GM12891 (cell line): Measurements from ENCODE around the gene C16orf46.

ENCODE experiments used
- PAX5 ChIP-seq: IDR thresholded peaks from 2 replicates; pipeline ENCODE4 v1.6.1; 2011; ENCODE audit warnings: low read length, moderate library complexity, mild to moderate bottlenecking; ENCODE audit not compliant: insufficient read depth, severe bottlenecking
- POLR2A ChIP-seq: IDR thresholded peaks from 2 replicates; pipeline ENCODE4 v1.6.1; 2011; ENCODE audit warnings: low read depth, low read length, control low read depth
- POLR2AphosphoS5 ChIP-seq: IDR thresholded peaks from 2 replicates; pipeline ENCODE4 v1.6.1; 2011; ENCODE audit warnings: low read depth, low read length, control low read depth
- POU2F2 ChIP-seq: IDR thresholded peaks from 2 replicates; pipeline ENCODE4 v1.6.1; 2011; ENCODE audit warnings: low read depth, mild to moderate bottlenecking, control low read depth, low read length, moderate library complexity
- SPI1 ChIP-seq: IDR thresholded peaks from 2 replicates; pipeline ENCODE4 v1.6.1; 2011; ENCODE audit warnings: low read depth, low read length, control low read depth
- TAF1 ChIP-seq: IDR thresholded peaks from 2 replicates; pipeline ENCODE4 v1.6.1; 2011; ENCODE audit warnings: low read depth, low read length, control low read depth

DNA sequence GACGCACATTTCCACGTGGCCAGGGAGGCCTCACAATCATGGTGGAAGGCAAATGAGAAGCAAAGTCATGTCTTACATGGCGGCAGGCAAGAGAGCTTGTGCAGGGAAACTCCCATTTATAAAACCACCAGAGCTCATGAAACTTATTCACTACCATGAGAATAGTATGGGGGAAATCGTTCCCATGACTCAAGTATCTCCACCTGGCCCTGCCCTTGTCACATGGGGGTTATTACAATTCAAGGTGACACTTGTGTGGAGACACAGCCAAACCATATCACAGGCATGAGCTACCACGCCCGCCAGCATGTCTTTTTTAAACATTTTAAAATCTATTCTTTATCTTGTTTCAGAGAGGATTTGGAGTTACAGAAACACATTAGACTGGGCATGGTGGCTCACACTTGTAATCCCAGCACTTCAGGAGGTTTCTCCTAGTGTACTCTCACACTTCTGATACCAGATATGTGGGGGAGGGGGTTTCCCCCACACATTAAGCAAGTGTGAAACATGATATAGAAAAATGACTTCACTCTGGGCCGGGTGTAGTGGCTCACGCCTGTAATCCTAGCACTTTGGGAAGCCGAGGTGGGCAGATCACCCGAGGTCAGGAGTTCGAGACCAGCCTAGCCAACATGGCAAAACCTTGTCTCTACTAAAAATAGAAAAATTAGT is 47.0 kb downstream of the C16orf46 start:
- TF ChIP-seq TAF1 = no peak
- TF ChIP-seq POLR2AphosphoS5 = no peak
- no peak for TF ChIP-seq SPI1
- no peak for TF ChIP-seq POLR2A
- TF ChIP-seq POU2F2 = no peak
- TF ChIP-seq PAX5 = no peak
